Nephron progenitor cell (in vitro differentiated cells): ENCODE data around the gene ATG5.

ENCODE experiments used
- DNase-seq: peaks from one replicate; pipeline ENCODE4 v3.0.0; 2021
- H3K27ac Mint-ChIP-seq: 2 replicates; pipeline ENCODE4 v1.8.0; 2021; ENCODE audit warnings: mild to moderate bottlenecking, moderate library complexity, mixed read lengths
- H3K27me3 Mint-ChIP-seq: 2 replicates; pipeline ENCODE4 v1.8.0; 2021; ENCODE audit warnings: mild to moderate bottlenecking, low read depth, mixed read lengths; ENCODE audit not compliant: poor library complexity
- H3K36me3 Mint-ChIP-seq: 2 replicates; pipeline ENCODE4 v1.8.0; 2021; ENCODE audit warnings: low read depth, mixed read lengths
- H3K4me1 Mint-ChIP-seq: 2 replicates; pipeline ENCODE4 v1.8.0; 2021; ENCODE audit warnings: mixed read lengths
- H3K4me3 Mint-ChIP-seq: 2 replicates; pipeline ENCODE4 v1.8.0; 2021; ENCODE audit warnings: mild to moderate bottlenecking, moderate library complexity, mixed read lengths
- H3K9me3 Mint-ChIP-seq: 2 replicates; pipeline ENCODE4 v1.8.0; 2021; ENCODE audit warnings: mild to moderate bottlenecking, moderate library complexity, mixed read lengths
- CTCF ChIP-seq: fragments of 200-600 bp; sonication (generic); IDR thresholded peaks from 2 replicates; pipeline ENCODE4 v1.5.0; 2021; ENCODE audit warnings: antibody characterized with exemption

The ATG5 gene

DNA sequence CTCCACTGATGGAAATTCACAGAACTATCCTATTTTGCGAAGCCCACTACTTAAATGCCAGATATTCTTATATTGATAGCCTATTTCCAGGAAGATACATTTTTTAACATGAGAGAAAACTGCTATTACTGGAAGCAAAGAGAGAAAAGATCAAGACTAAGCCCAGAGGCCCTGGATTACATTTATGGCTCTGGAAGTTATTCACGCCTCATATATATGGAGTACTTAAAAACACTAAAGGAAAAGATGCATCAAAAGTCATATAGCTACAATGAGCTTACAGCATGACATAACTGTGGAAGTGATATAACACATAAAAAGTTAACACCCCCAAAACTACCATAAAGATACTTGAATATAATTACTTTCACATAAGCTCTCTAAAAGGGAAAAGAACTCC, 19.8 kb downstream of the ATG5 start:
- Mint-ChIP-seq H3K4me1 (peaks cover 12% of the 10 kb centered on the region), H3K4me3 (no peak overlapping the region), H3K27ac (no peak overlapping the region), H3K9me3 (no peaks in the 10 kb centered on the region), H3K27me3 (no peaks in the 10 kb centered on the region), H3K36me3 (peaks cover 16% of the 10 kb centered on the region)
- no peak for DNase-seq
- TF ChIP-seq CTCF: no peak

DNA sequence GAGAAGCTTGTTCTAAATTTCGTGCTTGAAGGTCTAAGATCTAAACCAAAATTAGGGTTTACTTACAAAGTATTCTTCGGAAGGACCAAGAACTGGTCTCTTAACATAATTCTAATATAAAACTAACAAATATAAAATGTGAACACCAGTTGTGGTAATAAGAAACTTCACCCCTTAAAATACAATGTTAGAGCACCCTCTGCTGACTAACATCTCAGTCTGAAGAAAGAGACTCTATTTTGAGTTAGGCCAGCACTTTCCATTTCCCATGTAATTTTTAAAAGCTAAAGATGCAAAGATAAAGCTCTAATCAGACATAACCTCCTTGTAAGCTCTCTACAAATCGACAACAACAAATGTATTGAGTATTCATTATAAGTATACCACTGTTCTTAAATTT, 24.6 kb downstream of the ATG5 start:
- peak; percentile 41 for TF ChIP-seq CTCF
- DNase-seq: no peak
- Mint-ChIP-seq H3K4me1 (no peaks in the 10 kb centered on the region), H3K27ac (no peak overlapping the region), H3K27me3 (no peaks in the 10 kb centered on the region), H3K9me3 (no peaks in the 10 kb centered on the region), H3K4me3 (no peak overlapping the region), H3K36me3 (peaks cover 13% of the 10 kb centered on the region)

- Mint-ChIP-seq H3K36me3 (peaks cover 9% of the 10 kb centered on the region), H3K27me3 (no peaks in the 10 kb centered on the region), H3K4me3 (no peak overlapping the region), H3K4me1 (no peaks in the 10 kb centered on the region), H3K27ac (no peak overlapping the region), H3K9me3 (no peaks in the 10 kb centered on the region)
- DNase-seq: no peak
- no peak for TF ChIP-seq CTCF
Measured at GRCh38 chr6:106300020-106300780, 25.4 kb downstream of the ATG5 start.

- no peak for DNase-seq
- Mint-ChIP-seq H3K4me3 (no peak overlapping the region), H3K36me3 (peaks cover 40% of the 10 kb centered on the region), H3K27ac (no peak overlapping the region), H3K9me3 (no peaks in the 10 kb centered on the region), H3K4me1 (no peaks in the 10 kb centered on the region), H3K27me3 (no peaks in the 10 kb centered on the region)
- no peak for TF ChIP-seq CTCF
Measured at GRCh38 chr6:106293116-106293515, 32.4 kb downstream of the ATG5 start.

- H3K27me3 Mint-ChIP-seq: no peaks in the 10 kb centered on the region
- no peak for DNase-seq
- H3K27ac Mint-ChIP-seq: no peak overlapping the region
- H3K9me3 Mint-ChIP-seq: no peaks in the 10 kb centered on the region
- no peak for TF ChIP-seq CTCF
- peaks cover 9% of the 10 kb centered on the region for H3K4me1 Mint-ChIP-seq
- H3K4me3 Mint-ChIP-seq: no peak overlapping the region
- peaks cover 44% of the 10 kb centered on the region for H3K36me3 Mint-ChIP-seq
Measured at GRCh38 chr6:106290954-106291353, 34.6 kb downstream of the ATG5 start.

GRCh38 chr6:106290032-106290431, 35.5 kb downstream of the ATG5 start:
- Mint-ChIP-seq H3K27ac (no peak overlapping the region), H3K36me3 (peaks cover 46% of the 10 kb centered on the region), H3K9me3 (no peaks in the 10 kb centered on the region), H3K4me1 (peaks cover 9% of the 10 kb centered on the region), H3K4me3 (no peak overlapping the region), H3K27me3 (no peaks in the 10 kb centered on the region)
- DNase-seq: no peak
- no peak for TF ChIP-seq CTCF
